Stomach (tissue), 4 donors: Measurements from ENCODE around the gene LRRFIP1.

ENCODE experiments used
- CTCF ChIP-seq, 7 experiments: fragments of 450-650 bp in 4 of 7; fragments of 200-600 bp in 3 of 7; sonication (generic) in 3 of 7; IDR thresholded peaks; one replicate each; pipeline ENCODE4 v1.5.1; 2016 to 2019; ENCODE audit warnings: antibody characterized with exemption in 7 of 7, control low read depth in 2 of 7, mild to moderate bottlenecking in 1 of 7
- POLR2AphosphoS5 ChIP-seq, 3 donors: sonication (generic); formaldehyde crosslinking; IDR thresholded peaks; one replicate each; pipeline ENCODE4 v1.6.1; 2016; ENCODE audit warnings: antibody characterized with exemption in 3 of 3

DNA sequence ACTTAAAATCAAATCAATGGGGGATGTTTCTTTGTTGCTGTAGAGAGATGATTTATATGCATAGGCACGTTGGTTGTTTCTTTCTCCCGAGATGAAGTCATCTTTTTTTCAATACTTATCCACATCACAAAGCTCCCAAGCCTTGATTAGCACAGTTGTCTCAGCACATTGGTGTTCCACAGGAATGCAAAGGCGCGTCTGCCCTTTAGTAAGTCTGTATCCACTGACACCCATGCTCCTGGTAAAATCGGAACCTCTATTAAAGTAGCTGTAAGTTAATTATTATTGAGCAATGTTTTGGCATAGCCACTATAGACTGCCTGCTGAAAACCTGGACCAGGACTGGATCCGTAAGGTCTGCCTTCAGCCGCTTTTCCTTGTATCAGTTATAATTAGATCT is 93.6 kb downstream of the LRRFIP1 start:
- TF ChIP-seq CTCF (IDR thresholded peaks at IDR 0.05) = no peak
- TF ChIP-seq POLR2AphosphoS5 (IDR thresholded peaks at IDR 0.05) = no peak
